Neuronal stem cell (in vitro differentiated cells): Measurements from ENCODE around the gene NTSR1.

Source experiments
- DNase-seq: peaks from one replicate; pipeline ENCODE4 v3.0.0-alpha.2; 2013; ENCODE audit warnings: low spot score
- H2AFZ ChIP-seq: one replicate; pipeline ENCODE4 v1.6.1; 2013; ENCODE audit warnings: mild to moderate bottlenecking, low read length, inconsistent platforms
- H2AK5ac ChIP-seq: 2 replicates; pipeline ENCODE4 v1.6.1; 2013; ENCODE audit warnings: low read depth, mild to moderate bottlenecking, inconsistent platforms, low read length, moderate library complexity, mixed read lengths
- H2BK120ac ChIP-seq: 2 replicates; pipeline ENCODE4 v1.6.1; 2013; ENCODE audit warnings: low read depth, mild to moderate bottlenecking, inconsistent platforms, low read length, moderate library complexity, mixed read lengths
- H2BK12ac ChIP-seq: one replicate; pipeline ENCODE4 v1.6.1; 2013; ENCODE audit warnings: low read length, inconsistent platforms
- H2BK15ac ChIP-seq: 2 replicates; pipeline ENCODE4 v1.6.1; 2013; ENCODE audit warnings: mild to moderate bottlenecking, low read length, inconsistent platforms, mixed read lengths
- H2BK5ac ChIP-seq: one replicate; pipeline ENCODE4 v1.6.1; 2013; ENCODE audit warnings: inconsistent platforms, mild to moderate bottlenecking, low read length, moderate library complexity
- H3K14ac ChIP-seq: one replicate; pipeline ENCODE4 v1.6.1; 2013; ENCODE audit warnings: low read length, inconsistent platforms
- H3K18ac ChIP-seq: 2 replicates; pipeline ENCODE4 v1.6.1; 2013; ENCODE audit warnings: low read length, inconsistent platforms
- H3K23ac ChIP-seq: 2 replicates; pipeline ENCODE4 v1.6.1; 2013; ENCODE audit warnings: low read depth, mild to moderate bottlenecking, mixed read lengths, low read length, inconsistent platforms; ENCODE audit not compliant: poor library complexity
- H3K27ac ChIP-seq: replicated peaks from 3 replicates; pipeline ENCODE4 v1.5.1; 2013; ENCODE audit warnings: low read length, inconsistent platforms
- H3K27me3 ChIP-seq, 3 experiments: 2 replicates each; pipeline ENCODE4 v1.6.1; 2013; ENCODE audit warnings: low read length in 3 of 3, mild to moderate bottlenecking in 2 of 3, inconsistent platforms in 1 of 3, low read depth in 1 of 3, mixed read lengths in 1 of 3, moderate library complexity in 1 of 3; ENCODE audit not compliant: control insufficient read depth in 3 of 3, insufficient read depth in 3 of 3
- H3K36me3 ChIP-seq, 2 donors: replicated peaks in 1 of 2; 2 replicates each; pipeline ENCODE4 v1.6.1; 2013; ENCODE audit warnings: low read length in 2 of 2; ENCODE audit not compliant: control insufficient read depth in 2 of 2, insufficient read depth in 2 of 2
- H3K4ac ChIP-seq: 2 replicates; pipeline ENCODE4 v1.6.1; 2013; ENCODE audit warnings: inconsistent platforms, mild to moderate bottlenecking, low read length, moderate library complexity
- H3K4me1 ChIP-seq, 2 donors: 1 replicate in 1 of 2; 2 replicates in 1 of 2; pipeline ENCODE4 v1.6.1; 2013; ENCODE audit warnings: low read length in 2 of 2, low read depth in 1 of 2; ENCODE audit not compliant: control insufficient read depth in 2 of 2, insufficient read depth in 1 of 2
- H3K4me2 ChIP-seq: one replicate; pipeline ENCODE4 v1.6.1; 2013; ENCODE audit warnings: mild to moderate bottlenecking, low read length, inconsistent platforms; ENCODE audit not compliant: insufficient read depth, poor library complexity, severe bottlenecking
- H3K4me3 ChIP-seq, 2 donors: 2 replicates each; pipeline ENCODE4 v1.5.1; 2013; ENCODE audit warnings: low read length in 2 of 2, mild to moderate bottlenecking in 2 of 2, inconsistent platforms in 1 of 2, moderate library complexity in 1 of 2
- H3K79me1 ChIP-seq: one replicate; pipeline ENCODE4 v1.6.1; 2013; ENCODE audit warnings: low read depth, mild to moderate bottlenecking, inconsistent platforms, low read length, moderate library complexity
- H3K9ac ChIP-seq: one replicate; pipeline ENCODE4 v1.6.1; 2013; ENCODE audit warnings: mild to moderate bottlenecking, low read depth, low read length, inconsistent platforms; ENCODE audit not compliant: poor library complexity
- H3K9me3 ChIP-seq, 2 donors: replicated peaks in 1 of 2; 2 replicates each; pipeline versions ENCODE3 to v1.6.1; 2013; ENCODE audit warnings: low read length in 2 of 2, mild to moderate bottlenecking in 2 of 2, inconsistent platforms in 1 of 2, low read depth in 1 of 2, mixed read lengths in 1 of 2, moderate library complexity in 1 of 2; ENCODE audit not compliant: control insufficient read depth in 2 of 2, insufficient read depth in 1 of 2
- H4K8ac ChIP-seq: one replicate; pipeline ENCODE4 v1.6.1; 2013; ENCODE audit warnings: low read depth, mild to moderate bottlenecking, inconsistent platforms, low read length, moderate library complexity
- H4K91ac ChIP-seq: one replicate; pipeline ENCODE4 v1.6.1; 2013; ENCODE audit warnings: low read length, low read depth, mild to moderate bottlenecking, inconsistent platforms; ENCODE audit not compliant: poor library complexity
- WGBS, 2 donors: extraction: QIAGEN DNeasy Blood & Tissue Kit; methylation state at CpG; one replicate each; pipeline ENCODE4 v1.1.7; 2013; ENCODE audit warnings: missing lambda C conversion rate in 2 of 2, mixed read lengths in 1 of 2; ENCODE audit not compliant: insufficient read length in 2 of 2, insufficient replicate concordance in 1 of 2; ENCODE audit errors: extremely low coverage in 2 of 2; 5-methylcytosine and 5-hydroxymethylcytosine counted together

NTSR1 gene

DNA sequence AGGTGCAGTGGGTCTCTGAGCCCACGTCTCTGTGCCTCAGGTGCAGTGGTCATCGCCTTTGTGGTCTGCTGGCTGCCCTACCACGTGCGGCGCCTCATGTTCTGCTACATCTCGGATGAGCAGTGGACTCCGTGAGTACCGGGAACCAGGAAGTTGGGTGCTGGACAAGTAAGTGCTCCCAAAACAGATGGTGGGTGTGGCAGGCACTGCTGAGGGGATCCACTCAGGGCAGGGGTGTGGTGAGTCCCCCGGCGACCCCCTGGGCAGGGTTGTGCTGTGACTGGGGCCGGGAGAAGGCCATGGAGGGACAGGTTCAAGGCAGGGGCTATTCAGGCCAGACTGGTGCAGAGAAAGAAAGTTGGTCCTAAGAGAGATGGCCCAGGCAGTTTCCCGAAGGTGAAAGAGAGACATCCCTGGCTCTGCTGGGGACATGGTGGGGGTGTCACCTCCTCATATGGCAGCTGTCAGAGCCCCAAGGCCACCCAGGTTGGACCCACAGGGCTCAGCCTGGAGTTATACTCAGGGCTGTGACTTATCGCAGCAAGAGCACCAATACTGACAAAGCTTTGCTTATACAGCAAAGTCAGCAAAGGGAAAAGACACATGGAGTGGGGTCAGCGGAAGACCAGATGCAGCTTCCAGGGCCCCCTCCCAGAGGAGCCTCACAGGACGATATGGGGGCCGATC lies 49.7 kb downstream of the NTSR1 start:
- peaks cover 0 to 2% of the 10 kb centered on the region in 2 donors for H3K9me3 ChIP-seq
- H3K36me3 ChIP-seq = no peaks in the 10 kb centered on the region
- no peak overlapping the region for H3K4me3 ChIP-seq
- H2AFZ ChIP-seq = no peak overlapping the region
- H3K23ac ChIP-seq = no peak overlapping the region
- peak overlapping the region; percentile 94 for H3K4ac ChIP-seq
- H3K27ac ChIP-seq = no peak overlapping the region
- H2BK15ac ChIP-seq = peak overlapping the region; percentile 99
- peak overlapping the region; percentile 97 for H2BK120ac ChIP-seq
- DNase-seq = no peak
- H2BK5ac ChIP-seq = peak overlapping the region; percentile 47
- H3K79me1 ChIP-seq = no peaks in the 10 kb centered on the region
- no CpG with 5 or more reads among the region's 16 CpGs for WGBS, 2 donors
- H3K4me1 ChIP-seq = peaks cover 14 to 19% of the 10 kb centered on the region in 2 donors
- H4K8ac ChIP-seq = no peak overlapping the region
- no peak overlapping the region for H3K14ac ChIP-seq
- H3K27me3 ChIP-seq = peaks cover 0 to 9% (median 2%) of the 10 kb centered on the region in 3 experiments
- H2AK5ac ChIP-seq = peak overlapping the region; percentile 98
- no peak overlapping the region for H4K91ac ChIP-seq
- peak overlapping the region; percentile 94 for H2BK12ac ChIP-seq
- peak overlapping the region; percentile 20 for H3K18ac ChIP-seq
- no peak overlapping the region for H3K4me2 ChIP-seq
- H3K9ac ChIP-seq = no peak overlapping the region

DNA sequence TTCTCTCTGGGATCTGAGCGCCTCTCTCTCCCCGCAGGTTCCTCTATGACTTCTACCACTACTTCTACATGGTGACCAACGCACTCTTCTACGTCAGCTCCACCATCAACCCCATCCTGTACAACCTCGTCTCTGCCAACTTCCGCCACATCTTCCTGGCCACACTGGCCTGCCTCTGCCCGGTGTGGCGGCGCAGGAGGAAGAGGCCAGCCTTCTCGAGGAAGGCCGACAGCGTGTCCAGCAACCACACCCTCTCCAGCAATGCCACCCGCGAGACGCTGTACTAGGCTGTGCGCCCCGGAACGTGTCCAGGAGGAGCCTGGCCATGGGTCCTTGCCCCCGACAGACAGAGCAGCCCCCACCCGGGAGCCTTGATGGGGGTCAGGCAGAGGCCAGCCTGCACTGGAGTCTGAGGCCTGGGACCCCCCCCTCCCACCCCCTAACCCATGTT lies 51.4 kb downstream of the NTSR1 start:
- Histone ChIP-seq H4K8ac (peak overlapping the region; percentile 82), H3K23ac (peak overlapping the region; percentile 95), H3K79me1 (no peaks in the 10 kb centered on the region), H3K14ac (no peak overlapping the region), H3K9ac (no peak overlapping the region), H3K4ac (peak overlapping the region; percentile 84), H3K4me3 (no peak overlapping the region), H2BK5ac (peak overlapping the region; percentile 95), H3K4me2 (no peak overlapping the region), H3K27ac (peak overlapping the region; percentile 59), H2BK12ac (peak overlapping the region; percentile 100), H2AK5ac (peak overlapping the region; percentile 100), H3K27me3 (peaks cover 0 to 6% (median 2%) of the 10 kb centered on the region in 3 experiments), H3K9me3 (peaks cover 0 to 2% of the 10 kb centered on the region in 2 donors), H2BK15ac (peak overlapping the region; percentile 100), H3K4me1 (peaks cover 14 to 19% of the 10 kb centered on the region in 2 donors), H3K18ac (peak overlapping the region; percentile 98), H4K91ac (peak overlapping the region; percentile 99), H2AFZ (peak overlapping the region; percentile 97), H2BK120ac (peak overlapping the region; percentile 99), H3K36me3 (no peaks in the 10 kb centered on the region)
- DNase-seq = no peak
- WGBS, 2 donors = no CpG with 5 or more reads among the region's 20 CpGs

DNA sequence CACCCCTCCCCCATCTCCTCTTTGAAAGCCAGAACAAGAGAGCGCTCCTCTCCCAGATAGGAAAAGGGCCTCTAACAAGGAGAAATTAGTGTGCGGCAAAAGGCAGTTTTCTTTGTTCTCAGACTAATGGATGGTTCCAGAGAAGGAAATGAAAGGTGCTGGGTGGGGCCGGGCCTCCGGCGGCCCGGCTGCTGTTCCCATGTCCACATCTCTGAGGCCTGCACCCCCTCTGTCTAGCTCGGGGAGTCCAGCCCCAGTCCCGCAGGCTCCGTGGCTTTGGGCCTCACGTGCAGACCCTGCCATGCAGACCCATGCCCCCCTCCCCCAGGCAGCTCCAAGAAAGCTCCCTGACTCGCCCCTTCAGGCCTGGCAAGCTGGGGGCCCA lies 51.8 kb downstream of the NTSR1 start:
- no peaks in the 10 kb centered on the region for H3K36me3 ChIP-seq
- H3K14ac ChIP-seq = peak overlapping the region; percentile 59
- peak overlapping the region; percentile 84 for H3K9ac ChIP-seq
- peak overlapping the region; percentile 100 for H2BK15ac ChIP-seq
- peak overlapping the region; percentile 98 for H3K23ac ChIP-seq
- peak overlapping the region; percentile 92 for H4K8ac ChIP-seq
- peak overlapping the region; percentile 99 for H3K18ac ChIP-seq
- no CpG with 5 or more reads among the region's 11 CpGs for WGBS, 2 donors
- peak overlapping the region; percentile 99 for H4K91ac ChIP-seq
- peak overlapping the region; percentile 100 for H2AK5ac ChIP-seq
- H3K4ac ChIP-seq = peak overlapping the region; percentile 98
- DNase-seq = no peak
- peak overlapping the region; percentile 91 for H2BK120ac ChIP-seq
- H2BK5ac ChIP-seq = peak overlapping the region; percentile 98
- H3K27ac ChIP-seq = peak overlapping the region; percentile 89
- H3K9me3 ChIP-seq = peaks cover 0 to 2% of the 10 kb centered on the region in 2 donors
- H2BK12ac ChIP-seq = peak overlapping the region; percentile 67
- no peak overlapping the region for H3K4me3 ChIP-seq
- H3K4me2 ChIP-seq = peak overlapping the region; percentile 18
- H2AFZ ChIP-seq = peak overlapping the region; percentile 97
- peaks cover 14 to 21% of the 10 kb centered on the region in 2 donors for H3K4me1 ChIP-seq
- no peaks in the 10 kb centered on the region for H3K79me1 ChIP-seq
- peaks cover 0 to 6% (median 2%) of the 10 kb centered on the region in 3 experiments for H3K27me3 ChIP-seq
